GM10248 (cell line): ENCODE data around the gene ALAS1.
"Not testable (repeated sequence)": the region's sequence is repeated elsewhere in the genome, so short reads cannot be mapped to it uniquely, and the experiment has no call there.

Source experiments
- CTCF ChIA-PET: fragments of 300-600 bp; sonication (Branson Sonifier 250); formaldehyde crosslinking; extraction: SDS; loops from one replicate; lab custom pipeline; 2021; ENCODE audit warnings: antibody characterized with exemption; lab: Yijun Ruan, JAX
- POLR2A ChIA-PET: fragments of 350-650 bp; sonication (Branson Sonifier 250); formaldehyde crosslinking; extraction: SDS; loops from one replicate; lab custom pipeline; 2020; ENCODE audit warnings: antibody characterized with exemption; lab: Yijun Ruan, JAX
- DNase-seq: peaks from one replicate; pipeline ENCODE4 v3.0.0; 2012; ENCODE audit errors: extremely low spot score
- CTCF ChIP-seq: IDR thresholded peaks from 2 replicates; pipeline ENCODE4 v1.5.1; 2012; ENCODE audit warnings: mild to moderate bottlenecking, low read depth; ENCODE audit errors: extremely low read depth, missing control alignments, control extremely low read depth

The ALAS1 gene

DNA sequence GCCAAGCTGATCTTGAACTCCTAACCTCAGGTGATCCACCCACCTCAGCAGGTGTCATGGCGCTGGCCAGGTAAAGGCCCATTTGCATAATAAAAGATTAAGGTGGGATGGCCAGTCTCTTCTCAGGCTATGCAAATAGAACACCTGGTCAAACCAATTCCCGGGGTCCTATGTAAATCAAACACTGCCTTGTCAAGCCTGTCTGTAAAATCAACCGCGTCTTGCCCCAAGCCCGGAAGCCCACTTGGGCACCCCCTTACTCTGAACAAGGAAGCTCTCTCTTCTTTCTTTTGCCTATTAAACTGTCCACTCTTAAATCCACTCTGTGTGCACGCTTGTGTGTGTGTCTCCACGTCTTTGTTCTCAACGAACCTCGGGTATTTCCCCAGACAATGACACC lies 30.7 kb upstream of the ALAS1 start:
- TF ChIP-seq CTCF = no peak
- no peak for DNase-seq
- POLR2A ChIA-PET = no interaction called here
- CTCF ChIA-PET = interaction anchor here (1.3 kb wide), 1 partner anchor 22 kb away, joined by 4 read pairs; no protein-coding TSS in a partner anchor

- DNase-seq, POLR2A ChIA-PET: not testable (repeated sequence)
- CTCF ChIA-PET = interaction anchor here (0.6 to 2.9 kb wide), 6 partner anchors 8 to 190 kb away, joined by 3 to 16 read pairs (median 4); no protein-coding TSS in a partner anchor
These were observed 27.7 kb upstream of the ALAS1 start for GRCh38 chr3:52170217-52170616.

DNA sequence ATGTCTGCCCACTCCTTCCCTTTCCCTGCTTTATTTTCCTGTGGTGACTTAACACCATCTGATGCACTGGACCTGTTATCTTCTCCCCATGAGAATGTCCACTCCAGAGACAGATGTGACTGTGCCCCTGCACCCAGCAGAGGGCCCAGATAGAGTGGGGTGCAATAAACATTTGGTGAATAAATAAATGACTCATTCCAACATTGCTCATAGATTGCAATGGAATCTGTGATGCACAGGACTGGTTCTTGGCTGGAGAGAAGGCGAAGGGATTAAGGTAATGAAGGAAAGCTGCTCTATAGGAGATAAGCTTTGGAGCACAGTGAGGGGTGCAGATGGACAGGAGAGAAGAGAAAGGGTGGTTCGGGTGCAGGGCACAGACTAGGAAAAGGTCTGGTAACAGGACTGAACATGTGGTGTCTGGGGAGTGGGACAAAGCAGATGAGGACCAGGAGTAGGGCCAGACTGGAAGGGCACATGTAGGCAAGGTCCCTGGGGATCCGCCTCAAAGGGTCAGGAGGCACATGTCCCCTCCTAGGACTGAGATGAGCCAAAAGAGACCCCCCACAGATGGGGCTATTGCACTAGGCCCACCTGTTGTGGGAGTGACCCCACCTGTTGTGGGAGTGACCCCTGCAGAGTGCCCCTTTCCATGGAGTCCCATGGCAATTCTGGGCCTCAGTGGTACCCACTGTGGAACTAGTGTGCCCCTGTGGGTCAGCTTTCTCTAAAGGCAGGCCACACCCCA lies 26.3 kb upstream of the ALAS1 start:
- no peak for TF ChIP-seq CTCF
- ChIA-PET POLR2A (no interaction called here), CTCF (interaction anchor here (1.0 to 2.9 kb wide), 5 partner anchors 10 to 171 kb away, joined by 3 to 16 read pairs (median 5); no protein-coding TSS in a partner anchor)
- DNase-seq = no peak

DNA sequence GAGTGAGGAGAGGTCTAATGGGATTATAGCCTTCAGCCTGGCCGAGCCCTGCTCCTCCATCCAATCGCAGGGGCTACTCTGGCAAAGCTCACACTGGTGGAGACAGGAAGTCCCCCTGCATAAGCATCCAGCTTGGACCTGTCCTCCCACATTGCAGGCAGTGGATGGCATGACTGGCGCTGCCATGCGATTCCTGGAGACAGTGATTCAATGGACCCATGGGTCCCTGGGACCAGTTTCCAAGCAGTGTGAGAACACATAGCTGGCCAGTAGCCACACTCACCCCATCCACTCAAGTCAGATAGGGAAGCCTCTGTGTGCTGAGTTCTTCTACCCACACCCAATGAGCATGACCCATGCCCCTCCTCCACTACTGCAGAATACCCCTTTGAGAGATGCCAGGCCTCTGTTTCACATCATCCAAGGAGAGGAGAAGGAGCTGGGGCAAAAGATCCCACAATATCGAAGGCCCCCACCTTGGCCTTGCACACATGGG lies 25.6 kb upstream of the ALAS1 start:
- ChIA-PET CTCF (interaction anchor here (0.8 to 2.9 kb wide), 4 partner anchors 10 to 49 kb away, joined by 3 to 16 read pairs (median 4); no protein-coding TSS in a partner anchor), POLR2A (no interaction called here)

DNA sequence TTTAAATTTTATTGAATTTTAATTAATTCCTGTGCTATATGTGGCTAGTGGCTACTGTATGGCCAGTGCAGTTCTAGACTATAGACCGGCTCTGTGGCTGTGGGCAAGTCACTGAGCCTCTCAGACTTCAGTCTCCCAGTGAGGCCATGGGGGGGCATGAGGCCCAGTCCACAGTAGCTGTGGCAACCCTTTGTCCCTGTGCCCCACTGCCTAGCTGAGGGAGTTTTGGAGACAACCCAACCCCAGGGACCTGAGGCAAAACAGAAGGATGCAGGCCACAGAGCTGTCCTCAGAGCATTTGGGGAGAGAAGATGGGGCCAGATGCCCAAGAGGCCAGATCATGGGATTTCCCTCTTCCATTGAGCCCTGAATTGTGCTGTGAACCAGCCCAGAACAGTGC lies 24.9 kb upstream of the ALAS1 start:
- TF ChIP-seq CTCF = no peak
- DNase-seq = no peak
- ChIA-PET CTCF (interaction anchor here (0.8 to 1.0 kb wide), 2 partner anchors 28 to 50 kb away, joined by 3 read pairs; no protein-coding TSS in a partner anchor), POLR2A (no interaction called here)

More for the DNA sequence above, 25.6 kb upstream of the ALAS1 start:
- DNase-seq = no peak
- no peak for TF ChIP-seq CTCF

DNA sequence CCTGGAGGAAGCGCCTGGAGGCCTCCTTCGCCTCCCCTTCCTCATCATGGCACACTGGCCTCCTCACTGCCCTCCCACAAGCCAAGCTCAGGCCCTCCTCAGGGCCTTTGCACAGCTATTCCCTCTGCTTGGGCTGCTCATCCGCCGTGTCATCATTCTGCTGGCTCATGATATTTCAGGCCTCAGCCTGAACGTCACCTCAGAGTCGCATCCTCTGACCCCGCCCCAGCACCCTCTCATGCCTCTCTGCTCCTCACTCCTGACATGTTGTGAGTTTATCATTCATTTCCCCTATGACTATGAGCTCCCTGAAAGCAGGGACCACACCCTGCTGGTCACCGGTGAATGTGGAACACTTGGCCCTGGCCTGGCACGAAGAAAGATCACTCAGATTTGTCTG lies 23.1 kb upstream of the ALAS1 start:
- no peak for DNase-seq
- POLR2A ChIA-PET = interaction anchor here (0.6 kb wide), 1 partner anchor 618 kb away, joined by 12 read pairs; no protein-coding TSS in a partner anchor
- no peak for TF ChIP-seq CTCF
- CTCF ChIA-PET = interaction anchor here (0.9 to 3.1 kb wide), 4 partner anchors 9 to 56 kb away, joined by 3 to 17 read pairs (median 4); no protein-coding TSS in a partner anchor
